ENCODE results near the gene FOXL3. TPM values are rescaled to one million over a fixed set of nuclear protein-coding genes. Genes with fewer than 3 reads are reported as not detected.

FOXL3 gene
- total RNA-seq, 3 donors from 2014 or later: not detected

GRCh38 chr7:279821-280220 is 10.1 kb upstream of the FOXL3 start:
- intact Hi-C loops (cut with DNase I; ENCODE audit: low total_unique reads): no loop called here
- Histone ChIP-seq H3K27me3 (no peaks in the 10 kb centered on the region), H3K27ac (no peak overlapping the region), H3K4me3 (no peak overlapping the region), H3K9me3 (peaks cover 6 to 9% of the 10 kb centered on the region in 2 donors), H3K4me1 (no peaks in the 10 kb centered on the region), H3K36me3 (no peaks in the 10 kb centered on the region)
- no peak for TF ChIP-seq POLR2A (IDR thresholded peaks at IDR 0.05)
- TF ChIP-seq CTCF (IDR thresholded peaks at IDR 0.05): no peak
- TF ChIP-seq POLR2AphosphoS5 (IDR thresholded peaks at IDR 0.05): no peak
- no peak for DNase-seq (ENCODE audit: low spot score in 2 of 2)

GRCh38 chr7:280461-280860 is 9.5 kb upstream of the FOXL3 start:
- no peaks in the 10 kb centered on the region for H3K4me1 ChIP-seq
- no peak overlapping the region for H3K4me3 ChIP-seq
- intact Hi-C loops (cut with DNase I; ENCODE audit: low total_unique reads): no loop called here
- no peak overlapping the region for H3K27ac ChIP-seq
- no peaks in the 10 kb centered on the region for H3K27me3 ChIP-seq
- peaks cover 6 to 9% of the 10 kb centered on the region in 2 donors for H3K9me3 ChIP-seq
- no peak for DNase-seq (ENCODE audit: low spot score in 2 of 2)
- TF ChIP-seq CTCF (IDR thresholded peaks at IDR 0.05): no peak
- TF ChIP-seq POLR2A (IDR thresholded peaks at IDR 0.05): no peak
- no peak for TF ChIP-seq POLR2AphosphoS5 (IDR thresholded peaks at IDR 0.05)
- no peaks in the 10 kb centered on the region for H3K36me3 ChIP-seq

- no peak for TF ChIP-seq CTCF (IDR thresholded peaks at IDR 0.05)
- TF ChIP-seq POLR2A (IDR thresholded peaks at IDR 0.05): no peak
- TF ChIP-seq POLR2AphosphoS5 (IDR thresholded peaks at IDR 0.05): no peak
- Histone ChIP-seq H3K36me3 (no peaks in the 10 kb centered on the region), H3K4me3 (no peak overlapping the region), H3K4me1 (no peaks in the 10 kb centered on the region), H3K27ac (no peak overlapping the region), H3K9me3 (peaks cover 2 to 6% of the 10 kb centered on the region in 2 donors), H3K27me3 (no peaks in the 10 kb centered on the region)
- DNase-seq (ENCODE audit: low spot score in 2 of 2): no peak
- intact Hi-C loops (cut with DNase I; ENCODE audit: low total_unique reads): no loop called here
Measured at GRCh38 chr7:281637-282036, 8.3 kb upstream of the FOXL3 start.

- H3K27ac ChIP-seq: no peak overlapping the region
- H3K27me3 ChIP-seq: no peaks in the 10 kb centered on the region
- intact Hi-C loops (cut with DNase I; ENCODE audit: low total_unique reads): no loop called here
- no peak overlapping the region for H3K4me3 ChIP-seq
- H3K36me3 ChIP-seq: no peaks in the 10 kb centered on the region
- no peaks in the 10 kb centered on the region for H3K9me3 ChIP-seq
- no peaks in the 10 kb centered on the region for H3K4me1 ChIP-seq
- TF ChIP-seq CTCF (IDR thresholded peaks at IDR 0.05) (no peak), POLR2AphosphoS5 (IDR thresholded peaks at IDR 0.05) (no peak), POLR2A (IDR thresholded peaks at IDR 0.05) (no peak)
- no peak for DNase-seq (ENCODE audit: low spot score in 2 of 2)
Measured at GRCh38 chr7:282621-283020, 7.3 kb upstream of the FOXL3 start.

- TF ChIP-seq POLR2A (IDR thresholded peaks at IDR 0.05) (no peak), CTCF (IDR thresholded peaks at IDR 0.05) (no peak), POLR2AphosphoS5 (IDR thresholded peaks at IDR 0.05) (no peak)
- no peaks in the 10 kb centered on the region for H3K9me3 ChIP-seq
- H3K36me3 ChIP-seq: no peaks in the 10 kb centered on the region
- H3K4me3 ChIP-seq: no peak overlapping the region
- no peak overlapping the region for H3K27ac ChIP-seq
- intact Hi-C loops (cut with DNase I; ENCODE audit: low total_unique reads): no loop called here
- DNase-seq (ENCODE audit: low spot score in 2 of 2): no peak
- H3K4me1 ChIP-seq: no peaks in the 10 kb centered on the region
- peaks cover 8 to 21% of the 10 kb centered on the region in 2 donors for H3K27me3 ChIP-seq
Measured at GRCh38 chr7:284762-285722, 4.9 kb upstream of the FOXL3 start.

Data from breast epithelium (tissue), 4 donors.